Regular cardiac myocyte (primary cell): ENCODE measurements around the gene SERTAD4. TPM values are rescaled to one million over a fixed set of nuclear protein-coding genes. Genes with fewer than 3 reads are reported as not detected.

Source experiments
- total RNA-seq: library from RNA; depleted of rRNA; stranded (reverse); fragments of >200 nt; gene quantifications from 2 replicates; pipeline ENCODE4 v1.2.3, GENCODE V29; 2014

SERTAD4 gene
- total RNA-seq, result 11.8 and 12.1 TPM in 2 replicates

DNA sequence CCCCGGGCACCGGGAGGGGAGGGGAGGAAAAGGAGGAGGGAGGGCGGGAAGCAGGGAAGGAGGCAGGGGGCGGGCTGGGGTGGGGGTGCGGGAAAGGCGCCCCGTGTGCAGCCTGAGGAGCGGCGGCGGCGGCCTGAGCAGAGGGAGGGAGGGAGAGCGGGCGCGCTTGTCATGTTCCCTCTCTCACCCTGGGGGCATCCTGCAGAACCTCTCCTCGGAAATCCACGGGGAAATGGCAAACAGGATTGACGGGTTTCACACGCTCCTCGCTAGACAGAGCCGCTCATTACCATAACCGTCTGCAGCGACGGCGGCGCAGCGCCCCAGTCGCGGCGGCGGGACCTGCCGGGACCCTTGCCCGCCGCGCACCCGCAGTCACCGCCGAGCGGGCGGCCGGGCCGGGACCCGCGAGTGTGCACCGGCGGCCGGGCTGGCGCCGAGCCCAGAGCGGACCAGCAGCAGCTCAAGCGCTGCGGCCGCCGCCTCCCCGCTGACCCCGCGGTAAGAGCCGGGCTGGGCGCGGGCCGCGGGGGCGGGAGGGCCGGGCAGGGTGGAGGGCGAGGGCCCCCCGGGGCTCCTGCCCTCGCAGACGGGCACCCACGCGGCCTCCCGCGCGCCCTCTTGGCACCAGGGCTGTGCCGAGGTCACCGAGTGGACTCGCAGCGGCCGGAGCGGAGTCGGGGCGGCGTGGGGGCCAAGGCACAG is at the start of gene SERTAD4:
TSS of gene SERTAD4 (plus strand) at position 286 of the 705 bp plus-strand sequence. CDS start 5,165 bp downstream, outside the sequence.

Other genes with a start within 250 kb of the SERTAD4 start
- gene HHAT, start 96.1 kb downstream of the SERTAD4 start, total RNA-seq, result 4.0 and 8.5 TPM in 2 replicates